ENCODE results near the gene JPT2.

- TF ChIP-seq EZH2 (IDR thresholded peaks at IDR 0.05; ENCODE audit: borderline replicate concordance, low read depth, low read length, severe bottlenecking) = no peak
- TF ChIP-seq CTCF (IDR thresholded peaks at IDR 0.05; ENCODE audit: borderline replicate concordance, extremely low read depth, low read length, poor library complexity, severe bottlenecking) = no peak
Measured at GRCh38 chr16:1630450-1631213, 47.4 kb upstream of the JPT2 start.

Measured in DND-41 (cell line).